ENCODE results near the gene LMAN2.

DNA sequence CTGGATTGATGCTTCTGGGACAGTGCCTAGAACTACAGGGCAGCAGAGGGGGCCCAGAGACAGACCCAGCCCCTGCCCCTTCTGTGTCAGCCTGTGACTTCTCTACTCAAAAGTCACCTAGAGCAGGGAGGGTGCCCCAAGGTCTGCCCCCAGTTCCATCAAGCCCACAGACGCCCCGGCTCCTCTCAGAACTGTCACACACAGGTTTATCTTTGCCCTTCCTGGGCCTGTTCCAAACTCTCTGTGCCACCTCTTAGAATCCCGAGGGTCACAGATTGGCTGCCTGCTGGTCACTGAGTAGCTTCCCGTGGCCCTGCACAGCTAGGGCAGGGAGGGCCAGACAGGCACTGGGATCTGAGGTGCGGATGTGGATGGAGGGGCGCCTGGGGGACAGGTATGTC is 8.0 kb upstream of the LMAN2 start:
- TF ChIP-seq POLR2A (IDR thresholded peaks at IDR 0.05) (no peak), EP300 (IDR thresholded peaks at IDR 0.05) (no peak), POLR2AphosphoS5 (IDR thresholded peaks at IDR 0.05) (no peak)
- TF ChIP-seq, protein P1, sequence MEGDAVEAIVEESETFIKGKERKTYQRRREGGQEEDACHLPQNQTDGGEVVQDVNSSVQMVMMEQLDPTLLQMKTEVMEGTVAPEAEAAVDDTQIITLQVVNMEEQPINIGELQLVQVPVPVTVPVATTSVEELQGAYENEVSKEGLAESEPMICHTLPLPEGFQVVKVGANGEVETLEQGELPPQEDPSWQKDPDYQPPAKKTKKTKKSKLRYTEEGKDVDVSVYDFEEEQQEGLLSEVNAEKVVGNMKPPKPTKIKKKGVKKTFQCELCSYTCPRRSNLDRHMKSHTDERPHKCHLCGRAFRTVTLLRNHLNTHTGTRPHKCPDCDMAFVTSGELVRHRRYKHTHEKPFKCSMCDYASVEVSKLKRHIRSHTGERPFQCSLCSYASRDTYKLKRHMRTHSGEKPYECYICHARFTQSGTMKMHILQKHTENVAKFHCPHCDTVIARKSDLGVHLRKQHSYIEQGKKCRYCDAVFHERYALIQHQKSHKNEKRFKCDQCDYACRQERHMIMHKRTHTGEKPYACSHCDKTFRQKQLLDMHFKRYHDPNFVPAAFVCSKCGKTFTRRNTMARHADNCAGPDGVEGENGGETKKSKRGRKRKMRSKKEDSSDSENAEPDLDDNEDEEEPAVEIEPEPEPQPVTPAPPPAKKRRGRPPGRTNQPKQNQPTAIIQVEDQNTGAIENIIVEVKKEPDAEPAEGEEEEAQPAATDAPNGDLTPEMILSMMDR (IDR thresholded peaks at IDR 0.05) = no peak

Data from suprapubic skin (tissue), 4 donors.